GM19438 (cell line): ENCODE measurements around the gene LRRC7.
"Not testable (repeated sequence)": the region's sequence is repeated elsewhere in the genome, so short reads cannot be mapped to it uniquely, and the experiment has no call there.

ENCODE experiments used
- ATAC-seq: cut with Tn5 transposase; IDR thresholded peaks from one replicate; pipeline ENCODE4 v1.9.1; 2021; ENCODE audit warnings: low read depth; ENCODE audit not compliant: unreplicated experiment

LRRC7 gene

GRCh38 chr1:69852151-69852550, 284.4 kb downstream of the LRRC7 start:
- ATAC-seq = no peak

- no peak for ATAC-seq
Observed at GRCh38 chr1:69852706-69853105, 285.0 kb downstream of the LRRC7 start.

- ATAC-seq = no peak
Observed at GRCh38 chr1:69858534-69858933, 290.8 kb downstream of the LRRC7 start.

- ATAC-seq = no peak
Observed at GRCh38 chr1:69861641-69862040, 293.9 kb downstream of the LRRC7 start.

- ATAC-seq = no peak
Observed at GRCh38 chr1:69862906-69863305, 295.2 kb downstream of the LRRC7 start.

- no peak for ATAC-seq
Observed at GRCh38 chr1:69863704-69864103, 296.0 kb downstream of the LRRC7 start.

GRCh38 chr1:69871412-69871811, 303.7 kb downstream of the LRRC7 start:
- no peak for ATAC-seq

GRCh38 chr1:69878338-69878737, 310.6 kb downstream of the LRRC7 start:
- ATAC-seq = no peak

- ATAC-seq = not testable (repeated sequence)
Observed at GRCh38 chr1:69888016-69888415, 320.3 kb downstream of the LRRC7 start.

GRCh38 chr1:69888657-69889056, 320.9 kb downstream of the LRRC7 start:
- no peak for ATAC-seq

- ATAC-seq = no peak
Observed at GRCh38 chr1:69898403-69898947, 330.8 kb downstream of the LRRC7 start.

- no peak for ATAC-seq
Observed at GRCh38 chr1:69911301-69911801, 343.6 kb downstream of the LRRC7 start.

- no peak for ATAC-seq
Observed at GRCh38 chr1:69913977-69914376, 346.3 kb downstream of the LRRC7 start.

- no peak for ATAC-seq
Observed at GRCh38 chr1:69914976-69915765, 347.4 kb downstream of the LRRC7 start.

GRCh38 chr1:69919129-69919921, 351.6 kb downstream of the LRRC7 start:
- ATAC-seq = no peak

GRCh38 chr1:69919922-69920273, 352.2 kb downstream of the LRRC7 start:
- no peak for ATAC-seq

- ATAC-seq = no peak
Observed at GRCh38 chr1:69920426-69920825, 352.7 kb downstream of the LRRC7 start.

- no peak for ATAC-seq
Observed at GRCh38 chr1:69921486-69921885, 353.8 kb downstream of the LRRC7 start.

- ATAC-seq = not testable (repeated sequence)
Observed at GRCh38 chr1:69928234-69928633, 360.5 kb downstream of the LRRC7 start.

- no peak for ATAC-seq
Observed at GRCh38 chr1:69929308-69930057, 361.8 kb downstream of the LRRC7 start.

GRCh38 chr1:69930396-69930795, 362.7 kb downstream of the LRRC7 start:
- ATAC-seq = no peak
